Measurements from ENCODE around the gene CAMTA1. TPM values are rescaled to one million over a fixed set of nuclear protein-coding genes. Genes with fewer than 3 reads are reported as not detected.

CAMTA1 gene
- polyA plus RNA-seq, 1 donor (not counting 4 experiments of a cell fraction or from before 2014, with no cell fraction given) = 51.4 TPM

GRCh38 chr1:7608628-7609305 is 823.5 kb downstream of the CAMTA1 start:
- TF ChIP-seq EZH2 (IDR thresholded peaks at IDR 0.05; ENCODE audit: low read length) = no peak
- no peak for TF ChIP-seq CTCF (optimal IDR thresholded peaks at IDR 0.05 in 1 of 3, IDR thresholded peaks at IDR 0.05 in 1 of 3, conservative IDR thresholded peaks at IDR 0.05 in 1 of 3; ENCODE audit: extremely low read depth in 1 of 3, insufficient read depth in 2 of 3, low read length in 3 of 3)
- peaks cover 6% of the 10 kb centered on the region for H3K27me3 ChIP-seq (ENCODE audit: control insufficient read depth, extremely low read depth, insufficient read depth, low read length)
- H3K9ac ChIP-seq (ENCODE audit: control insufficient read depth, extremely low read depth, insufficient read depth, low read length) = no peak overlapping the region
- FAIRE-seq (no peak), DNase-seq (ENCODE audit: low read depth, low spot score) (no peak)
- H3K4me3 ChIP-seq (ENCODE audit: control insufficient read depth in 2 of 3, extremely low read depth in 1 of 3, insufficient read depth in 2 of 3, low read depth in 1 of 3, low read length in 3 of 3) = no peak overlapping the region
- H3K27ac ChIP-seq (ENCODE audit: control insufficient read depth, insufficient read depth, low read length) = no peak overlapping the region
- dilution Hi-C loops (cut with MboI; ENCODE audit: extremely low pct_ligation_motif_present, low sequenced_read_pairs) = no loop called here
- H3K9me1 ChIP-seq (ENCODE audit: control insufficient read depth, extremely low read depth, insufficient read depth, low read length) = no peaks in the 10 kb centered on the region
- no peaks in the 10 kb centered on the region for H3K79me2 ChIP-seq (ENCODE audit: control insufficient read depth, insufficient read depth, low read length)
- no peaks in the 10 kb centered on the region for H3K36me3 ChIP-seq (ENCODE audit: control insufficient read depth in 2 of 2, extremely low read depth in 1 of 2, insufficient read depth in 2 of 2, low read length in 2 of 2)
- no peaks in the 10 kb centered on the region for H3K9me3 ChIP-seq (ENCODE audit: control insufficient read depth, low read depth, low read length)
- no peaks in the 10 kb centered on the region for H4K20me1 ChIP-seq (ENCODE audit: control insufficient read depth, extremely low read depth, insufficient read depth, low read length)
- H3K4me1 ChIP-seq (ENCODE audit: control insufficient read depth, extremely low read depth, insufficient read depth, low read length) = no peaks in the 10 kb centered on the region
- no peak overlapping the region for H3K4me2 ChIP-seq (ENCODE audit: control insufficient read depth, extremely low read depth, insufficient read depth, low read depth, low read length)
- no peak overlapping the region for H2AFZ ChIP-seq (ENCODE audit: control insufficient read depth, low read length)

DNA sequence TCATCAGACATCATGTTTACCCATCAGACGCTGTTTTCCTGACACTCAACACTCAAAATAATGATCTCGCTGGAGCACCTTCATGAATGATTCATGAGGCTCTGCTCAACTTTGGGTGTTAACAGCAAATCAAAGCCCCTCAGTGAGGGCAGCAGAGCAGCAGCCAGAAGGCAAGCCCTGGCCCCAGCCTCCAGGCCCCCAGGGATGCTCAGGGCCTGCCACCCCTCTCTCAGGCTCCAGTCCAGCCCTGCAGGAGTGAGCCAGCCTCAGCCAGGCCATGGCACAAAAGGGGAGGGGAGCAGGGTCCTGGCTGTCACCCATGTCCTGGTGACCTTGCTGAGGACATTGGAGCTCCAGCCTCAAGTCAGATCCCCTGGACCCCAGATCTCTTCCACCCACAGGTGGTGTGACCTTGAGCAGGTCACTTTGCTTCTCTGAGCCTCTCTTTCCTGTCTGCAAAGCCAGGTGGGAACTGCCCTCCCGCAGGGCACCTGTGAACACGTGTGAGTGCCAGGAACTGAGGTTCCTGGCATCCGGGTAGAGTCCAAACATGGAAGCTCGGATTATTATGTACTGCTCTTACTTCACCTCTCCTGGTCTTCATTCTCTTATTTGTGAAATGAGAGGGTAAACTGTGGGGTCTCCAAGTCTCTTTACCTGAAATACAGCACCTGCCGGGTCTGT is 824.2 kb downstream of the CAMTA1 start:
- no peak overlapping the region for H2AFZ ChIP-seq (ENCODE audit: control insufficient read depth, low read length)
- H3K4me1 ChIP-seq (ENCODE audit: control insufficient read depth, extremely low read depth, insufficient read depth, low read length) = no peaks in the 10 kb centered on the region
- no peak overlapping the region for H3K9ac ChIP-seq (ENCODE audit: control insufficient read depth, extremely low read depth, insufficient read depth, low read length)
- no peak overlapping the region for H3K4me3 ChIP-seq (ENCODE audit: control insufficient read depth in 2 of 3, extremely low read depth in 1 of 3, insufficient read depth in 2 of 3, low read depth in 1 of 3, low read length in 3 of 3)
- no peak overlapping the region for H3K4me2 ChIP-seq (ENCODE audit: control insufficient read depth, extremely low read depth, insufficient read depth, low read depth, low read length)
- dilution Hi-C loops (cut with MboI; ENCODE audit: extremely low pct_ligation_motif_present, low sequenced_read_pairs) = no loop called here
- peaks cover 6% of the 10 kb centered on the region for H3K27me3 ChIP-seq (ENCODE audit: control insufficient read depth, extremely low read depth, insufficient read depth, low read length)
- FAIRE-seq (no peak), DNase-seq (ENCODE audit: low read depth, low spot score) (no peak)
- H3K27ac ChIP-seq (ENCODE audit: control insufficient read depth, insufficient read depth, low read length) = no peak overlapping the region
- TF ChIP-seq EZH2 (IDR thresholded peaks at IDR 0.05; ENCODE audit: low read length) (no peak), CTCF (optimal IDR thresholded peaks at IDR 0.05 in 1 of 3, IDR thresholded peaks at IDR 0.05 in 1 of 3, conservative IDR thresholded peaks at IDR 0.05 in 1 of 3; ENCODE audit: extremely low read depth in 1 of 3, insufficient read depth in 2 of 3, low read length in 3 of 3) (no peak)
- no peaks in the 10 kb centered on the region for H4K20me1 ChIP-seq (ENCODE audit: control insufficient read depth, extremely low read depth, insufficient read depth, low read length)
- H3K79me2 ChIP-seq (ENCODE audit: control insufficient read depth, insufficient read depth, low read length) = no peaks in the 10 kb centered on the region
- no peaks in the 10 kb centered on the region for H3K9me3 ChIP-seq (ENCODE audit: control insufficient read depth, low read depth, low read length)
- H3K36me3 ChIP-seq (ENCODE audit: control insufficient read depth in 2 of 2, extremely low read depth in 1 of 2, insufficient read depth in 2 of 2, low read length in 2 of 2) = no peaks in the 10 kb centered on the region
- no peaks in the 10 kb centered on the region for H3K9me1 ChIP-seq (ENCODE audit: control insufficient read depth, extremely low read depth, insufficient read depth, low read length)

Measured in keratinocyte (primary cell).